Endothelial cell of umbilical vein (primary cell): ENCODE measurements around the gene MSH6. TPM values are rescaled to one million over a fixed set of nuclear protein-coding genes. Genes with fewer than 3 reads are reported as not detected.

ENCODE experiments used
- BruUV-seq: library from RNA; stranded (reverse); fragments of 400-500 nt; replicated peaks from 2 replicates; lab custom pipeline; 2021; lab: Mats Ljungman, UMichigan
- CTCF ChIA-PET: fragments of 300-600, 350-600 bp; sonication (Branson Sonifier 250); formaldehyde crosslinking; loops from one replicate; lab custom pipeline; 2021; ENCODE audit warnings: antibody characterized with exemption, inconsistent platforms; lab: Charles Lee
- POLR2A ChIA-PET: fragments of 300-600, 350-600 bp; sonication (Branson Sonifier 250); formaldehyde crosslinking; loops from one replicate; lab custom pipeline; 2021; ENCODE audit warnings: antibody characterized with exemption, inconsistent platforms; lab: Charles Lee
- DNase-seq: peaks from one replicate; pipeline ENCODE4 v3.0.0-alpha.2; 2011; ENCODE audit warnings: low read depth, low spot score
- FAIRE-seq: peaks from 2 replicates; lab custom pipeline; 2011; peaks lifted over from hg19 to GRCh38; lab: Jason Lieb, UNC
- H2AFZ ChIP-seq: 2 replicates; pipeline ENCODE4 v1.6.0; 2012; ENCODE audit warnings: low read depth, low read length, control low read depth, inconsistent platforms
- H3K27ac ChIP-seq: 2 replicates; pipeline ENCODE4 v1.5.1; 2011; ENCODE audit warnings: low read depth, mild to moderate bottlenecking, control low read depth, low read length, moderate library complexity; ENCODE audit not compliant: insufficient read depth
- H3K27me3 ChIP-seq, 2 experiments: 2 replicates each; pipeline versions ENCODE4 v1.6.0 to v1.6.1; 2011; ENCODE audit warnings: low read length in 2 of 2, mixed read lengths in 1 of 2; ENCODE audit not compliant: control insufficient read depth in 2 of 2, insufficient read depth in 2 of 2
- H3K36me3 ChIP-seq, 2 experiments: 2 replicates in 1 of 2; 3 replicates in 1 of 2; pipeline ENCODE4 v1.5.1; 2011; ENCODE audit warnings: low read length in 2 of 2, mild to moderate bottlenecking in 1 of 2, moderate library complexity in 1 of 2; ENCODE audit not compliant: control insufficient read depth in 2 of 2, insufficient read depth in 2 of 2; ENCODE audit errors: extremely low read depth in 1 of 2
- H3K4me1 ChIP-seq: 3 replicates; pipeline ENCODE4 v1.5.1; 2011; ENCODE audit warnings: mild to moderate bottlenecking, low read length; ENCODE audit not compliant: control insufficient read depth, insufficient read depth; ENCODE audit errors: extremely low read depth
- H3K4me2 ChIP-seq: 2 replicates; pipeline ENCODE4 v1.6.1; 2011; ENCODE audit warnings: low read length, control low read depth, mixed read lengths; ENCODE audit not compliant: insufficient read depth
- H3K4me3 ChIP-seq, 3 experiments: fragments of 200-600 bp in 1 of 3; sonication (generic), shearing (Covaris generic) in 1 of 3; replicated peaks in 1 of 3; 2 replicates each; pipeline ENCODE4 v1.5.1; 2011 to 2016; ENCODE audit warnings: control low read depth in 3 of 3, low read length in 3 of 3, mild to moderate bottlenecking in 2 of 3, inconsistent platforms in 1 of 3, low read depth in 1 of 3, moderate library complexity in 1 of 3; ENCODE audit not compliant: insufficient read depth in 1 of 3
- H3K79me2 ChIP-seq: 2 replicates; pipeline ENCODE4 v1.6.0; 2012; ENCODE audit warnings: low read length, inconsistent platforms; ENCODE audit not compliant: control insufficient read depth, insufficient read depth
- H3K9ac ChIP-seq: replicated peaks from 2 replicates; pipeline ENCODE3; 2011; ENCODE audit warnings: low read length, control low read depth; ENCODE audit not compliant: insufficient read depth; ENCODE audit errors: extremely low read depth
- H3K9me1 ChIP-seq: replicated peaks from 3 replicates; pipeline ENCODE4 v1.6.0; 2011; ENCODE audit warnings: mild to moderate bottlenecking, low read length; ENCODE audit not compliant: control insufficient read depth, insufficient read depth; ENCODE audit errors: extremely low read depth
- H3K9me3 ChIP-seq: replicated peaks from 2 replicates; pipeline ENCODE4 v1.5.1; 2012; ENCODE audit warnings: low read length, inconsistent platforms; ENCODE audit not compliant: control insufficient read depth, insufficient read depth
- H4K20me1 ChIP-seq: replicated peaks from 2 replicates; pipeline ENCODE3; 2011; ENCODE audit warnings: mild to moderate bottlenecking, low read length; ENCODE audit not compliant: control insufficient read depth, insufficient read depth; ENCODE audit errors: extremely low read depth
- CTCF ChIP-seq, 2 donors: IDR thresholded peaks; 1 replicate in 1 of 2; 2 replicates in 1 of 2; pipeline ENCODE4 v1.5.1; 2011; ENCODE audit warnings: low read length in 2 of 2, mild to moderate bottlenecking in 2 of 2, moderate library complexity in 2 of 2, control low read depth in 1 of 2, inconsistent platforms in 1 of 2, low read depth in 1 of 2; ENCODE audit not compliant: insufficient read depth in 1 of 2; ENCODE audit errors: extremely low read depth in 1 of 2
- EZH2 ChIP-seq: IDR thresholded peaks from 2 replicates; pipeline ENCODE4 v1.6.1; 2012; ENCODE audit warnings: borderline replicate concordance, low read depth, mild to moderate bottlenecking, moderate library complexity, low read length, inconsistent platforms; ENCODE audit not compliant: severe bottlenecking
- FOS ChIP-seq: IDR thresholded peaks from 2 replicates; pipeline ENCODE4 v1.6.1; 2011; ENCODE audit warnings: mild to moderate bottlenecking, low read length, moderate library complexity, borderline replicate concordance; ENCODE audit not compliant: insufficient read depth
- GATA2 ChIP-seq: IDR thresholded peaks from 2 replicates; pipeline ENCODE4 v1.7.0; 2011; ENCODE audit warnings: low read depth, mild to moderate bottlenecking, moderate library complexity, mixed read lengths, low read length; ENCODE audit not compliant: insufficient read length, insufficient read depth
- JUN ChIP-seq: IDR thresholded peaks from 2 replicates; pipeline ENCODE4 v1.6.1; 2011; ENCODE audit warnings: borderline replicate concordance, low read depth; ENCODE audit not compliant: insufficient read length, insufficient read depth
- MYC ChIP-seq: IDR thresholded peaks from one replicate; pipeline ENCODE4 v1.6.1; 2011; ENCODE audit warnings: mild to moderate bottlenecking, low read depth, low read length
- POLR2A ChIP-seq: IDR thresholded peaks from 2 replicates; pipeline ENCODE4 v1.6.1; 2012; ENCODE audit warnings: low read depth, mild to moderate bottlenecking, control low read depth, low read length
- POLR2AphosphoS5 ChIP-seq: IDR thresholded peaks from 2 replicates; pipeline ENCODE4 v1.6.1; 2012; ENCODE audit warnings: low read depth, mild to moderate bottlenecking, control low read depth, low read length, moderate library complexity; ENCODE audit not compliant: insufficient read depth
- dilution Hi-C: fragments of 300-500 bp; cut with MboI; formaldehyde crosslinking; loops from one replicate; pipeline ENCODE4 v1.15.0; 2019; ENCODE audit warnings: low sequenced_read_pairs; ENCODE audit not compliant: extremely low pct_ligation_motif_present
- intact Hi-C: fragments of 100-400 bp; cut with micrococcal nuclease; formaldehyde crosslinking; loops from one replicate; pipeline ENCODE4 v1.10.0; 2022
- polyA plus RNA-seq, 4 experiments: library from polyadenylated mRNA; depleted of rRNA in 3 of 4; stranded (reverse) in 3 of 4; unstranded in 1 of 4; fragments of >200 nt; gene quantifications; 2 replicates each; pipeline versions ENCODE4 v1.2.1 to v1.2.3, GENCODE V29; 2011 to 2012; ENCODE audit warnings: missing spikeins in 1 of 4
- total RNA-seq: library from RNA; stranded (reverse); gene quantifications from 2 replicates; pipeline ENCODE4 v1.2.3, GENCODE V29; 2021
- TF ChIP-seq, protein P1 (sequence below): IDR thresholded peaks from 2 replicates; pipeline ENCODE4 v1.6.1; 2011; ENCODE audit not compliant: insufficient read depth, insufficient read length

The MSH6 gene
- total and polyA plus RNA-seq, 2 donors (not counting 3 experiments of a cell fraction or from before 2014, with no cell fraction given) = 11.9 to 74.0 TPM

DNA sequence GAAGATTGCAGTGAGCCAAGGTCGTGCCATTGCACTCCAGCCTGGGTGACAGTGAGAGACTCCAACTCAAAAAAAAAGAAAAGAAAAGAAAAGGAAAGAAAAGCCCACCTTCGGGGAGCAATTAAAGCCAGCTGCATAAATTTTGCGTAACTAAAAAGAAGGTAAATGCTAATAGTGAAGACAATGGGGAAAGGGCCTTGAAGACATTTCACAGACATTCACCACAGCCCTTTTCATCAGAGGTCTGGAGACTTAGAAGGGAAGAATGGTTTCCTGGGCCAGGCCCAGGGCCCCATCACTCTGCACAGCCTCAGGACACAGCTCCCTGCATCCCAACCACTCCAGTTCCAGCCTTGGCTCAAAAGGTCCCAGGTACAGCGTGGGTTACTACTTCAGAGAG, 35.1 kb upstream of the MSH6 start:
- H3K27me3 ChIP-seq = peaks cover 0 to 2% of the 10 kb centered on the region in 2 experiments
- no peak overlapping the region for H3K27ac ChIP-seq
- H3K9me1 ChIP-seq = no peaks in the 10 kb centered on the region
- no peak overlapping the region for H3K9ac ChIP-seq
- intact Hi-C loops = no loop called here
- H3K4me2 ChIP-seq = no peak overlapping the region
- no peaks in the 10 kb centered on the region for H3K9me3 ChIP-seq
- TF ChIP-seq FOS (no peak), JUN (no peak), MYC (no peak), GATA2 (no peak), CTCF (IDR thresholded peaks at IDR 0.05; ENCODE audit: extremely low read depth in 1 of 2, insufficient read depth in 1 of 2, low read depth in 1 of 2, low read length in 2 of 2) (no peak), POLR2AphosphoS5 (no peak), EZH2 (no peak), POLR2A (no peak)
- TF ChIP-seq, protein P1, sequence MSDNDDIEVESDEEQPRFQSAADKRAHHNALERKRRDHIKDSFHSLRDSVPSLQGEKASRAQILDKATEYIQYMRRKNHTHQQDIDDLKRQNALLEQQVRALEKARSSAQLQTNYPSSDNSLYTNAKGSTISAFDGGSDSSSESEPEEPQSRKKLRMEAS = no peak
- dilution Hi-C loops = no loop called here
- FAIRE-seq = no peak
- no peak overlapping the region for H2AFZ ChIP-seq
- no peaks in the 10 kb centered on the region for H3K4me1 ChIP-seq
- no peak for DNase-seq
- ChIA-PET POLR2A (no interaction called here), CTCF (interaction anchor here (1.3 kb wide), 1 partner anchor 311 kb away, joined by 6 read pairs; no protein-coding TSS in a partner anchor)
- no peak overlapping the region for H3K4me3 ChIP-seq
- BruUV-seq = no TSS peak
- H3K79me2 ChIP-seq = no peaks in the 10 kb centered on the region
- no peaks in the 10 kb centered on the region for H4K20me1 ChIP-seq
- no peaks in the 10 kb centered on the region for H3K36me3 ChIP-seq
